ENCODE measurements around the gene WFIKKN2.

GRCh38 chr17:50890675-50891516 is 55.5 kb downstream of the WFIKKN2 start:
- TF ChIP-seq GATA2 (IDR thresholded peaks at IDR 0.05; ENCODE audit: low read depth, low read length) (no peak), GATA3 (IDR thresholded peaks at IDR 0.05; ENCODE audit: low read depth, low read length) (no peak)

Measured in SH-SY5Y (cell line).